HepG2 (cell line): ENCODE measurements around the gene EXOC3L2. TPM values are rescaled to one million over a fixed set of nuclear protein-coding genes. Genes with fewer than 3 reads are reported as not detected.

ENCODE experiments used
- AHR ChIP-seq: IDR thresholded peaks from 2 replicates; pipeline ENCODE4 v1.6.1; 2018; ENCODE audit warnings: missing genetic modification reagents, missing compliant biosample characterization
- HMG20A ChIP-seq: IDR thresholded peaks from 2 replicates; pipeline ENCODE4 v1.6.1; 2016; ENCODE audit warnings: borderline replicate concordance
- JUND ChIP-seq: sonication (generic); formaldehyde crosslinking; IDR thresholded peaks from 2 replicates; pipeline ENCODE4 v1.8.0; 2022; ENCODE audit warnings: mild to moderate bottlenecking, missing genetic modification reagents
- MTA1 ChIP-seq: sonication (generic); formaldehyde crosslinking; IDR thresholded peaks from 2 replicates; pipeline ENCODE4 v1.4.0; 2020; ENCODE audit warnings: missing genetic modification reagents, mild to moderate bottlenecking, borderline replicate concordance
- POLR2A ChIP-seq, 2 experiments: IDR thresholded peaks; 2 replicates each; pipeline ENCODE4 v1.6.1; 2011; ENCODE audit warnings: low read depth in 2 of 2, low read length in 2 of 2, mild to moderate bottlenecking in 1 of 2, moderate library complexity in 1 of 2; ENCODE audit not compliant: insufficient read depth in 1 of 2
- RELA ChIP-seq: sonication (generic); formaldehyde crosslinking; IDR thresholded peaks from 2 replicates; pipeline ENCODE4 v1.4.0; 2020; ENCODE audit warnings: missing genetic modification reagents
- RFX1 ChIP-seq: fragments of 450-650 bp; IDR thresholded peaks from 2 replicates; pipeline ENCODE4 v1.6.1; 2017
- RXRB ChIP-seq: IDR thresholded peaks from 2 replicates; pipeline ENCODE4 v1.6.1; 2016; ENCODE audit warnings: borderline replicate concordance, missing genetic modification reagents, missing compliant biosample characterization
- SALL1 ChIP-seq: sonication (generic); formaldehyde crosslinking; IDR thresholded peaks from 2 replicates; pipeline ENCODE4 v1.8.0; 2022; ENCODE audit warnings: mild to moderate bottlenecking, missing genetic modification reagents
- TARDBP ChIP-seq: sonication (generic); formaldehyde crosslinking; IDR thresholded peaks from 2 replicates; pipeline ENCODE4 v1.8.0; 2022; ENCODE audit warnings: mild to moderate bottlenecking, missing genetic modification reagents
- THYN1 ChIP-seq: sonication (generic); formaldehyde crosslinking; IDR thresholded peaks from 2 replicates; pipeline ENCODE4 v1.8.1; 2023; ENCODE audit warnings: low read depth, mild to moderate bottlenecking, moderate library complexity, missing genetic modification reagents, borderline replicate concordance
- UBTF ChIP-seq: sonication (generic); formaldehyde crosslinking; IDR thresholded peaks from 2 replicates; pipeline ENCODE4 v1.4.0; 2020; ENCODE audit warnings: mild to moderate bottlenecking, missing genetic modification reagents
- ZNF350 ChIP-seq: sonication (generic); formaldehyde crosslinking; IDR thresholded peaks from 2 replicates; pipeline ENCODE4 v1.4.0; 2020; ENCODE audit warnings: mild to moderate bottlenecking, low read depth, missing genetic modification reagents, borderline replicate concordance
- ZNF354B ChIP-seq: sonication (generic); formaldehyde crosslinking; IDR thresholded peaks from 2 replicates; pipeline ENCODE4 v1.8.0; 2022; ENCODE audit warnings: mild to moderate bottlenecking, missing genetic modification reagents
- ZNF792 ChIP-seq: IDR thresholded peaks from 2 replicates; pipeline ENCODE4 v1.6.1; 2016
- polyA plus RNA-seq, 8 experiments: library from polyadenylated mRNA; depleted of rRNA in 3 of 8; stranded (reverse) in 7 of 8; unstranded in 1 of 8; fragments of >200 nt; fragmentation: Illumina TruSeq in 4 of 8; extraction: Trizol in 4 of 8; gene quantifications; 2 replicates each; pipeline versions ENCODE4 v1.2.1 to v1.2.3, GENCODE V29; 2011 to 2016; ENCODE audit warnings: low read depth in 4 of 8, missing spikeins in 1 of 8, mixed read lengths in 1 of 8; ENCODE audit not compliant: insufficient read depth in 1 of 8
- total RNA-seq, 5 experiments: library from RNA; depleted of rRNA; stranded (reverse); fragments of >200 nt; fragmentation: Illumina TruSeq; extraction: Trizol; gene quantifications; 2 replicates each; pipeline ENCODE4 v1.2.3, GENCODE V29; 2016; ENCODE audit warnings: low read depth in 1 of 5

The EXOC3L2 gene
- total and polyA plus RNA-seq, 2 of the 13 experiments (the other 11 are each of a cell fraction or from before 2014, with no cell fraction given), result 0.21 TPM; not detected in 1

GRCh38 chr19:45177817-45178261, 67.4 kb downstream of the EXOC3L2 start, which contains the start of gene TRAPPC6A (continued):
- peak; percentile 90 for TF ChIP-seq UBTF (CRISPR knock-in tag)
- no peak for TF ChIP-seq AHR (CRISPR knock-in tag)
- 0 out of 2 replicates have a peak, but pooled peaks have one; percentile 38 for TF ChIP-seq RXRB (CRISPR knock-in tag)
- no peak for TF ChIP-seq HMG20A (CRISPR knock-in tag)
- no peak for TF ChIP-seq MTA1
- peak; percentile 83; the same call in 1 of the 2 replicates for TF ChIP-seq ZNF354B
- TF ChIP-seq JUND, result no peak
- 0 out of 2 replicates have a peak, but pooled peaks have one; percentile 38 for TF ChIP-seq THYN1 (CRISPR knock-in tag)
- TF ChIP-seq RELA, result no peak
- no peak for TF ChIP-seq ZNF350 (CRISPR knock-in tag)
- no peak for TF ChIP-seq RFX1
- peak; percentile 62; the same call in 1 of the 2 replicates for TF ChIP-seq ZNF792 (CRISPR knock-in tag)
- TF ChIP-seq SALL1 (CRISPR knock-in tag), result peak; percentile 74; the same call in 1 of the 2 replicates
- TF ChIP-seq TARDBP (CRISPR knock-in tag), result 0 out of 2 replicates have a peak, but pooled peaks have one; percentile 32
- TF ChIP-seq POLR2A (IDR thresholded peaks at IDR 0.05; ENCODE audit: insufficient read depth in 1 of 2, low read depth in 2 of 2, low read length in 2 of 2), result peak; percentile 67 to 75
